Measurements from ENCODE around the gene CFAP100.
A peak's percentile ranks its signal among the peaks of the same experiment; 100 is the strongest.

CFAP100 gene

DNA sequence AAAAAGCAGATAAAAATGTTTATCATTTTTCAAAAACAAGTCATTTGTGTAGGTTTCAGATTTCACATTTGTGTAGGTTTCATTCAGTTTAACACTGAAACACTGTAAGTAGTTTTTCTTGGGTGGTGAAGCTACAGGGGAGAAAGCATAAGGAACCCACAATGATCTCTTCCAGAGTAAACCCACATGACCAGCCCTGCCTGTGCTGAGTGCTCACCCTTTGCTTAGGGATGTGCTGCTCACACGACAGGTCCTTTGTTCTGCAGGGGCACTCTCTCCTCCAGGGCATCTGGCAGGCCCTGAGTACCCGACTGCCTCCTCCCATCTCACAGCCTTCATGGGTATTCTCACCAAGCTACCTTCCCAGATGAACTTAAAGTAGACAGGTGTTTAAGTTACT lies 52.1 kb downstream of the CFAP100 start:
- DNase-seq: peak; percentile 7

DNA sequence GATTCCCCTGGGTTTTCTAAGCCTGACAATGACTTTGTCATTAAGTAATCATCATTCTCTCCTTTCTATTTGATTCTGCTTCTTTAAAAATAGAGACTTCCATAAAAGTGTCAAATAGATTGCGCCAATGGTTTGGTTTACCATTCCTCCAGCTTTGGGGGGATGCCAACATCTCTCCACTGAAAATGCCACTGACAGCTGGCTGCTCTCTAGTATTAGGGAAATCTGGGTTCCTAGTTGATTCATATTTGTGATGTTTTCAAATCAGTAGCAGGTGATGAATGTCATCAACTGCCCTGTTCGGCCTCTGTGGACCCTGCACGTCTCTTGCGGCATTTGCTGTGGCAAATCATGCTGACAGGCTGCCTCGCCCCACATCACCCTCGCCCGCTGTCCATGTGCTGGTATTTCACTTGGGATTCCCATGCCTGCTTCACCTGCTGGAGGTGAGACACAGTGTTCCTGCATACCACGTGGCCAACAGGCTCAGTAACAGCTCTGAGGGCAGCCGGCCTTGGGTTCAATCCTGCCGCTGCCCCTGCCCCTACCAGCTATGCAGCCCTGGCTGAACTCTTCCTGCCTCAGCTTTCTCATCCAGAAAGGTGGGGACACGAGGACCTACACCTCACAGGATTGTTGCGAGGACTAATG lies 52.9 kb downstream of the CFAP100 start:
- DNase-seq: no peak

DNA sequence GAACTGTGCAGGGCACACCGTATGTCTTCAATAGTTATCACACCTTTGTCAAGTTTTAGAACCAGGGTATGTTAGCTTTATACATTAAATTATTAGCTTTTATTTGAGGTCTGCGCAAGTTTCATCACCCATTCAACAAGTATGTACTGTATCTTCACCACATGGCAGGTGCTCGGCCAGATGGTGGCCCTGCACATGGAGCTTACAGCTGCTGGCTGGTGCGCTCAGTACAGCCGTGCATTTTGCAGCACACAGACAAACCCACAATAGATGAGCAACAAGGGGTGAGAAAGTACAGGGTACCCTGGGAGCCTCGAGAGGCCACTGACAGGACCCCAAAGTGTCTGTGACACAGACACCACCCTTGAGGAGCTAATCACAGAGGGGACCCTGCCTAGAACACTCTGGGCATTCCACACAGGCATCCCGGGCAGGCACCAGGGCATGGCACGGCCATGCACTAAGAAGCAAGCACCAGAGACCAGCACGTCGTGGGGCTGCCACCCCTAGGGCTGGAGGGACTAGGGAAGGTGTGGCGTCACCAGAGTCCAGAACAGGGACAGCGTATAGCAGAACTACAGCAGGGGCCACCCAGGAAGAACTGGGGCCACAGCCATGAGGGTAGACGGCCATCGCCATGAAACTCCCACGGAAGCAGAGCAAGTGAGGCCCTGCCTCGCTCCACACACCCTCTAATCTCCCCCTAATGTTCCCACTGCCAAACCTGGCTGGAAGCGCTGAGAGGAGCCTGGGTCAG lies 53.6 kb downstream of the CFAP100 start:
- no peak for DNase-seq

DNA sequence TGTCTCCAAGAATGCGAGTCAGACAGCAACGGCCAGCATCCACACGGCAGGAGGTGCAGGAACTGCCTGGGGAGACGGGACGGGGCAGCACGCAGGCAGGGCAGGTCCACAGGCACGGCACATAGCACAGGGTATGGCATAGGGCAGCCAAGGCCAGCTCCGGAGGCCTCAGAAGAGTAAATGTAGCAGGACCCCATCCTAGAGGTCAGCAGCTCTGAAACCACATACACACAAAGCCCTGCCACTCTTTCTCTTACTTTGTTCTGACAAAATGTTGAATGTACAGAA lies 54.1 kb downstream of the CFAP100 start:
- no peak for DNase-seq

DNA sequence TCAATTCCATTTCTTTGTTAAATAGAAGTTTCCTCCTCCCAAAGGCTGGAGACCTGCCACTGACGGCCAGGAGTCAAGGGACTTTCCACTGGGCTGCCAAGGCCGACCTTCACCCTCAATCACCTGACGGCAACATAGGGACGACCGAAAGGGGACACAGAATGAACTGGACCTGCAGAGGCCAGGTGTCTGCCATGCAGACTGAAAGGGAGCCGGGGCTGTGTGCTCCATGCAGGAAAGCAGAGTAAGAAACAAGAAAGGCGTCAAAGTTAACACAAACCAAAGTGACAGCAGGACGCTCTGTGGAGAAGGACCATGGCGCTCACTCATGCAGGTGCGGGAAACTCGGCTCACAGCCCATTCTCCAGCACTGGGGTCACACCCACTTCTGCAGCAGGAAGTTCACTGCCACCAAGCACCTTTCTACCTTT lies 54.9 kb downstream of the CFAP100 start:
- no peak for DNase-seq

DNA sequence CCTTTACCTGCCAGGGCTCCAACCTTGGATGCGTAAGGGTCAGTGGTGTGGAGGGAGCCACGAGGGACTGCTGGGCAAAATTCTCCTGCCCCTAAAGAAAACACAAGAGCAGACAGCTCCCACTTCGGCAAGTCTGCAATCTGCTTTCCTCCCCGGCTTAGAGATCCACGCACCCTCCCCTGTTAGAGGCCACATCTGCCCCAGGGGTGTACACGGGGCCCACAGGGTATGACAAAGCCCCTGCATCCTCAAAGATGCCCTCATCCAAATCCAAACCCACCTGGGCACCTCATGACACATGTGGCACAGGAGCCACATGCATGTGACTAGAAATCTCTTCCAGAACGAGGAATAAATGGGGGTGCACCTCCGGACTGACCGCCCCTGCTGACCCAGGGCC lies 55.5 kb downstream of the CFAP100 start:
- no peak for DNase-seq

DNA sequence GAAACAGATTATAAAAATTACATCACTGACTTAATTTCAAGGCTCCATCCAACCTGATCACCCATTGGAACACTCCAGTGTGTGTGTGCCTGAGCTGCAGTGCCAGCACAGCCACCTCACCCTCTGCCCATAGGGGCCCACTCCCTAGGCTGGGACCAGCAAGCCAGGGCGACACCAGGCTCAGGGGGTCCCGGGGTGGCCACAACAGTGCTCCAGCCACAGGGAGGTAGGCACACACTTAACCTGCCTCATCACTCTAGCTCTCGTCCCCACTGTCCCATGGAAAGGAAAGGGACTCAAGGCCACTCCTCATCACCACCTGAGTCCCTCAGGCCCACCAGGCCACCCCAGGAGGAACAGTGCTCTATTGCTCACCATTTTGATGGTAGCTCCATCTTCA lies 56.0 kb downstream of the CFAP100 start:
- no peak for DNase-seq

DNA sequence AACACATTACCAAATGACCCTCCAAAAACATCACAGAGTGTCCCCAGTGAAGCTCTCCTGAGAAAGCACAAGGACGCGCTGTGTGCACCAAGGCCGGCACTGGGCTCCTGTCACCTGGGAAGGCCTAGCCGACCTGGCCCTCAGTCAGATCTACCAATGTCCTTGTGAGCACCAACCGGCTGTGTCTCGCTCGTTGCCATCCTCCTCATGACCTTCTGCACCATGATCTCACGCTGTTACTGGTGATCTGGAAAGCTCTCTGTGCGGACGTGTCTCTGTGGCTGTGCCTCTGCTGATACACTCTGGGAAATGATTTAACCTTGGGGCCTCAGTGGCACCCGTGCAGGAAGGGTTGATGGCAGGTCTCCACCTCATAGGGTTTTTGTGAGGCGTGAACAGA lies 56.8 kb downstream of the CFAP100 start:
- no peak for DNase-seq

DNA sequence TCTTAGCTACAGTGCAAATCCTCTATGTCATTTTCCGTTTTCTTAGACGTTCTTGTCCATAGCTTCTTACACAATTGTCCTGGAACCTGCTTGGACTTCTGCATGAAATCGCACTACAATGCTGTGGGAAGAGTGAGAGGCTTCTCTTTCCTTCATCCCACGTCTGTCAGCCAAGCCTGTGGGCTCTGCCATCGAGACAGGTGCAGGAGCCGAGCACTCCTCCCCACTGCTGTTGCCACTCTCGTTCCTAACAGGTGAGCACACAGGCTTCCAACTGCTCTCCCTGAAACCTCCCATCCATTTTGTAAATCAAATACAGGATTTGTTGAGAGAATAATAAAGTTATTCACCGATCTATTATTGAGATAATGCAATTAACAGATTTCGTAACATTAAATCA lies 57.5 kb downstream of the CFAP100 start:
- DNase-seq: no peak

DNA sequence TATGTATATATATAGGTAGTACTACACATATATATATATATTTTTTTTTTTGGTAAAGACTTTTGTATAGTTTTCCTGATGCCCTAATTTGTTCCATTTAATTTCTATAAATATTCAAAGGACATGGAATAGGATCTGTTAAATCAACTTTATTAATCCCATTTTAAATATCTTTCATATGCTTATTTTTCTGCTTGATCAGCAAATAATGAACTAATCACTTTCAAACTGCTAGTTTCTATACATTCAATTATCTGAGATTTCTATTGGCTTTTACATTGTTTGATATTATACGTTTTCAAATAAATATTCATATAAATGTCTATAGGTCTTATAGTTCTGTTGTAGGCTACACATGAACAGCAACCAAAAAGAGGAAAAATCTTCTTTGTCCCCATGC lies 59.3 kb downstream of the CFAP100 start:
- DNase-seq: no peak

DNA sequence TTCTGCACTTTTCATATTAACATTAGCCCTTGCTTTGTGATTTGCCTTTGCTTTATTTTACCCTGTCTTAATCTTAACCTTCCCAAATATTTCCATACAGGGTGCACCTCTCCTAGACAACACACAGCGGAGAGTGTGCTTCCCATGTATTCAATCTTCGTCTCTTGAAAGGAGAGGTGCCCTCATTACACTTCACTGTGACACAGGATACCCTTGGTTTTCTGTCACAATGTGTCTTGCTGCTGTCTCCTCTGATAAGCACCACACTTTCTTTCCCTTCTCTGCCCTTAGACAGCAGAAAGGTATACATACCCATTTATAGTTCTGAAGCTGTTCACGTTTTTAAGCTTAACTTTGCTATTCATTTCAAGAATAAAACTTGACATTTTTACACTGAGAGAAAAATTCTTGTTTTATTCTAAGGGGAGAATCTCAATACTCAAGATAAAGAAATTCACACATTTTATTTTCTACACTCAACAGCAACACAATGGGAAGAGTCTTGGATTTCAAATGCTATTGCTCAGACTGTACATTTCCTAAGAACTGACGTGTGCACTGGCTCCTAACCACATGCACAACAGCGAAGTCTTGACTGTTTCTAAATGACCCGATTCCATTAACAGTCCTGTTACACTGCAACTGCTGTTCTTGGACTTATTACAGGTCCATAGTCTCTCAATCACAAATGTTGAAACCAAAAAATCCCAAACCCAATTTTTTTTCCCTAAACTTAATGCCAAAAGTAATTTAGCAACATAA lies 59.9 kb downstream of the CFAP100 start:
- no peak for DNase-seq

DNA sequence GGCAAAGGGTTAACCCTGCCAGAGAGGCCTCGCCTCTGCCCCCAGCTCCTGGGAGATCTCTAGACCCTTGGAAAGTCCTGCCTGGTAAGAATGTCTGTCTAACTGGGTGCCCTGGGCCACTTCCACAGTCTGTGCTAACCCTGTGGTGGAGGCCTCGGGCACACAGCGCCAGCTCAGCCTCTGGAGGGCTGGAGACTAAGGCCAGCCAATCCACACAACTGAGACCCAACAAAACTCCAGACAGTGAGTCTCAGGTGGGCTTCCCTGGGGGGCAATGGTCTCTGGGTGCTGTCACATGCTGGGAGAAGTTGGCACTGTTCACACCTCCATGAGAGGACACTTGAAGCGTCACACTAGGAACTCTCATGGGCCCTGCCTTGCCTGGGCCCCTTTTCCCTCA lies 61.5 kb downstream of the CFAP100 start:
- no peak for DNase-seq

DNA sequence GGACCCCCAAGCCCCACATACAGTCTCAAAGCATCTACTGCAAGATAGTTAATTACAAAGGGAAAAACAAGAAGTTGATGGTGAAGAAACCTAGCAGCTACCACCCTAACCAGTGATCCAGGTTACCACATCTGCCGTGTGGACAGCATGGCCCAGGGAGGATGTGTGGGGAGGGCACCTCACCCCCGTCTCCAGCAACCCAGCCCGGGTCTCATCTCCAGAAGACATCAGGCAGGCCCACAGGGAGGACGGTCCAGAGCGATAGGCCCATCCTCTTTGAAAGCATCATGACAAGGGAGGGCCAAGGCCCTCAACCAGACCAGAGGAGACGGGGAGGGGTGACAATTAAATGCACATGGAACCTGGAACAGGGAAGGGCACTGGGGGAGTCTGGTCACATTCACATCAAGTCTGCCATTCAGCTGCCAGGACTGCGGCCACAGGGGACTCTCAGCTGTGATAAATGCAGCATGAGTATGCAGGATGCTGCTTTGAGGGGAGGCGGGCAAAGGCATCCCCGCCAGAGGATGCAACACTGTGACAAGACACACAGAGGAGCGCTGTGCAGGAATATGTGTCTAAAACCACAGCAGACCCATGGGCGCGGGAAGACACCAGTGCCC lies 62.2 kb downstream of the CFAP100 start:
- no peak for DNase-seq

DNA sequence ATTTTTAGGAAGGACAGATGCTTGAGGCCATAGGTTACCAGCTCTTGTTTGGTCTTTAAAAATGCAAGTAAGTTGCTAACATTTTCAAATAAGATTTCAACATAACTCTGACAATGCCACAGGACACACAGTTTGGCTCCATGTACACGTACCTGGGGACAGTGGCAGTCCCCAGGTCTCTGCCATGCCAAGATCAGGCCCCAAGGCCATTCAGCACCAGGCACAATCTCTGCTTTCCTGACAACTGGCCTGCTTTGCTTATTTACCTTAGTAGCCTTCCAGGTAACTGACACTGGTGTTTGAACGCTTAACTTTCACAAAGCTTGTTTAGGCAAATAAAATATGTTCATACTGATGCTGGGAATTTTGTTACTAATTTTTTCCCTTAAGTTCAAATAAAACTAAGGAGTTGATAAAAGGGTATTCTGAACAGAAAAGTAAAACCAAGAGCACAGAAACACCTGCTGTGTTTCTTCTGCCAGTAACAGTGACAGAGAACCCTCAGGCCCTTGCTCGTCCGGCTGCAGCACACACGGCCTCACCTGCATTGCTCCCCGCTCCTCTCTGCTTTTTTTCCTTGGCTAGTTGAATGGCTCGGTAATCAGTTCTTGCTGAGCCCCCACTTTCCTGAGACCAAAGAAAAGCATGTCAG lies 64.5 kb downstream of the CFAP100 start:
- no peak for DNase-seq

DNA sequence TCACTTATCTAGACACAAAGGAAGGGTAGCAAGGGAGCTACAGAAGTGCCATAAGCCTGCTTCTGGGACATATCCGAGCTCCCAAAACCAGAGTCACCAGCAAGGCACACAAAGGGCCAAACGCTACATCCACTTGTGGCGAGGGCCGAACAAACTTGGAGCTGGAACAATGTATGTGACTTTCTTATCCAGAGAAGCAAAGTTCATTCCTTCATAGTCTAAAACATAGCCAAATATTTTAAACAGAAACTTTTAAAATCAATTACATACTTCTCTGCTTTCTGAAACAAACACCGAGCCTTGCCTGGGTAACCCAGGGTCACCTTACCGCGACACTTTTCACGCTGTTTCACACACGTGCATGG lies 65.0 kb downstream of the CFAP100 start:
- no peak for DNase-seq

DNA sequence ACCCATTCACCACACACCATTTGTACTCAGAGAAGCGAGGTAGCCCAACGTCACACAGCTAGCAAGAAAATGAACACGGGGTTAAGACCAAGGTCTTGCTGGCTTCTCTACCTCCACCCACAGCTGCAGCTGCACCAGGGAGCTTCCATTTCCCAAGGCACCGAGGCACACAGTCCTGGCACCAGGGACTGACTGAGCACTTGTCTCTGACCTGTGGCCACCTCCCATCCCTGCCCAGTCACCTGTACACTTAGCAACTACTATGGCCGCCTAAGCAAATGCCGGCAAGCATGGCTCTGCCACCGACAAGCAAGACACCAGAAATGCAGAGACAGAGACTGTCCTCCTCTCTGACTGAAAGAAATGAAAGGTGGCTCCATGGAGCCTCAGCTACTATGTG lies 65.7 kb downstream of the CFAP100 start:
- no peak for DNase-seq

DNA sequence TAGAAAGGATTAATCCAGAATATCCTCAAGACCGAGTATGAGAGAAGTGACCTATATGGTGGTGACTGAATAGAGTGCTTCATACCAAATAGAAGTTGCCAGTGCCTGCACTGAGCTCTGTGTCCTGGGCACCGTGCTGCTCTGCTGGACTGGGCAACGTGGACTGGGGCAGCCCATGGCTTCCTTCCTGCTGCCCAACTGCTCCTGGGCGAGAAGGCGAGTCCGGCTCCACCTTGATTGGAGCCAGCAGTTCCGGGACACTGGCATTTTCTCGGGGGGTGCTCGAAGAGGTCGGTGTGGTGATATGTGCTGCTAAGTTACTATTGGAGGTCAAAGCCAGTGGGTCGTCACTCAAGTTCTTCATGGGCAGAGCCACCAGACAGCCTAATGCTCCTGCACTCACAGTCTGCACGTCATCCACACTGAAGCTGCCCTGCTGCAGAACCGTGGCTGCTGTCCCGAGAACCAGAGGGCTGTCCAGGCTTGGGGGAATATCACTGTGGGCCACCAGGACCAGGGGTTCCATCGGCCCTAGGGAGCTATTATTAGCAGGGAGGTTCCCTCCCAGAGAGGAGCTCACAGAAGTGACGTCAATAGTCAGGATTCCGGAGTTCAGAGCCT lies 66.9 kb downstream of the CFAP100 start:
- DNase-seq: no peak

DNA sequence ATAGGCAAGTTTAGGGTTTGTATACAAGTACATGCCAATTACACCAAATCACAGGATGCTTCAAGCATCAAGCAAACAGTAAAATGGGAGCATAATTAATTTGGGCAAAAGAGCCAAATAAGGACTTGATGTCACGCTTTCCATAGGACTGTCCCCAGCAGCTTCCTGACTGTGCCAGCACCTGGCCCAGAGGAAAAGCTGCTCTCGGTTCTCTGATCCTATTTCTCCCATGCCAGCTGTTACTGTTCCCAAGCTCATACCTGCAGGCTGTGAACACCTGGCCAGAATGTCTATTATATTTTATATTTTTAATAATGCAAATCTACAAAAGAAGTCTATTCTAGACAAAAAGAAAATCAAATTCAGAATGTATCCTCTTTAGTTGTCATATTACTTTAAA lies 68.8 kb downstream of the CFAP100 start:
- no peak for DNase-seq

DNA sequence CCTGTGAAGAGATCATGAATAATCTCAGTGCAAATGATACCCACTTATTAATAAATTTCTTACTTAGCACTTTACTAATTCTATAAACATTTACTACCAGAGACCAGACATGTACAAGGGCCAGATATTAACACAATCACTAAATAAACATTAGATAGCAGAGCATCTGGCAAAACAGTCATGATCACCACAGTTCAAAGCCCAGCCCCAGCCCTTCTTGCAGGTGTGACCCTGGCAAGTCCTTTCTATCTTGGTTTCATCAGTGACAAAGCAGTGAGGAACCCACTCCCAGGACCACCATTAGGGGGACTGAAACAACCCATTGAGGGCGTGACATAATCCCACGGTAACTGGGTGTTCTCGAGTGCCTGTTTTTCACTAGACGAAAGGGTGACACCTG lies 69.4 kb downstream of the CFAP100 start:
- DNase-seq: no peak

DNA sequence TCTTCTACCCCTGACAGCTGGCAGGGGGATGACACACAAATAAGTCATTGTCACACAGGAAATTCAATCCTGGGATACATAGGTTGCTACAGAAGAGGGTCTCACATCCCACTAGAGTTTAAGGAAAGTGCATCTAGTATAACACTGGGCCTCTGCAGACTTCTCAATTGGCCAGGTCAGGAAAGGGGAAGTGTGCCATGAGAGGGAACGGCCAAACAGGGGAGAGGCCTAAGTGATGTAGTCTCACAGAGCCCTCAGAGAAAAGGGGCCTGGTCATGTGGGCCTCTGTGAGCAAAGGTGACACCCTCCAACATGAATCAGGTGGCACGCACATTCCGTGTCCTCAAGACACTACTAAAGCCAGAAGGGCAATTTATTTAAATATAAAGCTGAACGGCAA lies 69.8 kb downstream of the CFAP100 start:
- DNase-seq: no peak

DNA sequence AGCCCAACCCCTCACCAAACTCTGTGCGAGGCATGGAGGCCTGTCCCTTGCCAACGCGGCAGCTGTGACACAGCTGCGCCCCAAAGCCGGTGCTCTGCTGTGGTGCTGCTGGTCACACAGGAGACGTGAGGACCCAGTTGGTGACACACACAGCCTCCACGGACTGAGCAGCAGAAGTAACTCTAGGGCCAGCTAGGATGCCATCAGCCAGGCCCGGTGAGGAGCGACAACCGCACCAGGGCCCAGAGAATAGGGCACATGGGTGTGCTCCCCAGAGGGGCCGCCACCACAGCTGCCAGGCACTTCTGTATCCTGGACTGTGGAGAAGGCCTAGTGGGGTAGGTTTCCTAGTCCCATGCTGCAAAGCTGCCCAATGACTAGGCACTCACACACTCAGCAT lies 70.3 kb downstream of the CFAP100 start:
- no peak for DNase-seq

DNA sequence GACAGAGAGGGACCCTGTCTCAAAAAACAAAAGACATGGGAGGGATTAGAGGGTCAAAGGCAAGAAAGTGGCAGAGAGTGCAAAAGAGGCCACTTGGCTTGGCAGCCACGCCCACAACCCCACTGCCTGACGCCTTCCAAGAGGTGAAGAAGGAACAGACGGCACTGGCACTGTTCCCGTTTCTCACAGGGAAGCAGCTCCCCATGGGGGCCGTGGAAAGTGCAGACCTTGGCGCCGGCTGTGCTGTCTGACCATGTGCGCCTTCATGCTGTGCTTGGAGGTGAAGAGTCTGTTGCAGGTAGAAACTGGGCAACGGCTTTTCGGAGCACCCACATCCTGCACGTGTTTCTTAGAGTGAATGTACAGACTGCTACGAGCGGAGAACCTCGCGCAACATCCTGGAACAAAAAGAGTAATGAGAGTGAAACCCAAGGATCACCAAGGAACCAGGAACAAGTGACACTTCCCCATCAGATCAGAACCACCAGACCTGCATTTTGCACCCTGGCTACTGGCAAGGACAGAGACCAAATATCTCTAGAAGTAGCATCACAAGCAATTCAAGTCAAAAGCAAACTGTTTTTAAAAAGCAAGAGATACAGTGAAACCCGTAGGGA lies 71.3 kb downstream of the CFAP100 start:
- no peak for DNase-seq
